ENCODE data around the gene EIF2B2.
"Not testable (repeated sequence)": the region's sequence is repeated elsewhere in the genome, so short reads cannot be mapped to it uniquely, and the experiment has no call there.

EIF2B2 gene

GRCh38 chr14:74974364-74975058 is 28.2 kb upstream of the EIF2B2 start:
- no peak for DNase-seq

GRCh38 chr14:74975059-74975810 is 27.5 kb upstream of the EIF2B2 start:
- no peak for DNase-seq

- no peak for DNase-seq
Observed at GRCh38 chr14:74976264-74977113, 26.2 kb upstream of the EIF2B2 start.

- no peak for DNase-seq
Observed at GRCh38 chr14:74977164-74977900, 25.4 kb upstream of the EIF2B2 start.

GRCh38 chr14:74977901-74978385 is 24.8 kb upstream of the EIF2B2 start:
- no peak for DNase-seq

GRCh38 chr14:74978416-74978947 is 24.2 kb upstream of the EIF2B2 start:
- DNase-seq, result no peak

GRCh38 chr14:74979029-74979428 is 23.7 kb upstream of the EIF2B2 start:
- no peak for DNase-seq

GRCh38 chr14:74979442-74980397 is 23.0 kb upstream of the EIF2B2 start:
- DNase-seq, result no peak

GRCh38 chr14:74980398-74980730 is 22.4 kb upstream of the EIF2B2 start:
- DNase-seq, result no peak

GRCh38 chr14:74980731-74981461 is 21.8 kb upstream of the EIF2B2 start:
- no peak for DNase-seq

GRCh38 chr14:74981462-74981782 is 21.3 kb upstream of the EIF2B2 start:
- DNase-seq, result no peak

GRCh38 chr14:74981833-74982232 is 20.9 kb upstream of the EIF2B2 start:
- DNase-seq, result no peak

- DNase-seq, result no peak
Observed at GRCh38 chr14:74982661-74983060, 20.1 kb upstream of the EIF2B2 start.

GRCh38 chr14:74983343-74983742 is 19.4 kb upstream of the EIF2B2 start:
- DNase-seq, result no peak

GRCh38 chr14:74984236-74985027 is 18.3 kb upstream of the EIF2B2 start:
- no peak for DNase-seq

- no peak for DNase-seq
Observed at GRCh38 chr14:74985028-74985310, 17.8 kb upstream of the EIF2B2 start.

GRCh38 chr14:74985806-74986205 is 16.9 kb upstream of the EIF2B2 start:
- DNase-seq, result no peak

- no peak for DNase-seq
Observed at GRCh38 chr14:74988131-74988530, 14.6 kb upstream of the EIF2B2 start.

- DNase-seq, result no peak
Observed at GRCh38 chr14:74988993-74989392, 13.7 kb upstream of the EIF2B2 start.

- not testable (repeated sequence) for DNase-seq
Observed at GRCh38 chr14:74994182-74994581, 8.5 kb upstream of the EIF2B2 start.

All from activated CD4-positive, alpha-beta T cell treated with anti-CD3 and anti-CD28 coated beads for 4 hours (primary cell).